Mammary epithelial cell (primary cell): ENCODE measurements around the gene CCNE1.

Experiments
- CTCF ChIP-seq, 2 donors: IDR thresholded peaks in 1 of 2; conservative IDR thresholded peaks in 1 of 2; 2 replicates each; pipeline ENCODE4 v1.5.1; 2011 to 2012; ENCODE audit warnings: inconsistent platforms in 2 of 2, low read length in 2 of 2, mild to moderate bottlenecking in 2 of 2, control low read depth in 1 of 2, low read depth in 1 of 2; ENCODE audit not compliant: insufficient read depth in 1 of 2; ENCODE audit errors: extremely low read depth in 1 of 2
- EZH2 ChIP-seq: IDR thresholded peaks from 2 replicates; pipeline ENCODE4 v1.6.1; 2012; ENCODE audit warnings: low read length, inconsistent platforms, borderline replicate concordance

- TF ChIP-seq CTCF (conservative IDR thresholded peaks at IDR 0.05 in 1 of 2, IDR thresholded peaks at IDR 0.05 in 1 of 2; ENCODE audit: extremely low read depth in 1 of 2, insufficient read depth in 1 of 2, low read depth in 1 of 2, low read length in 2 of 2), result no peak
- TF ChIP-seq EZH2, result no peak
Measured at GRCh38 chr19:29817316-29817715, 5.5 kb downstream of the CCNE1 start.
